ENCODE data around the gene ANAPC16. TPM values are rescaled to one million over a fixed set of nuclear protein-coding genes. Genes with fewer than 3 reads are reported as not detected.

Gene ANAPC16
- total and polyA plus RNA-seq, 11 donors: 124 to 242 (median 179) TPM

- H3K27ac ChIP-seq: peak overlapping the region in 11 of 12 donors; percentile 6 to 100 (median 56)
- H3K9me3 ChIP-seq: no peaks in the 10 kb centered on the region
- WGBS, 4 donors: 22 to 30% (median 28%) methylated on average over 2 of the region's 2 CpGs
- intact Hi-C loops (cut with DNase I): loop anchor here in 8 of 10 donors (5.0 to 10.0 kb wide), 6 partner anchors 84 to 256 kb away; partner anchors contain the start of gene CHST3 (in 1 of the 8)
- H3K27me3 ChIP-seq: no peaks in the 10 kb centered on the region
- ATAC-seq (no peak), DNase-seq (no peak)
- no peak for TF ChIP-seq CTCF (IDR thresholded peaks at IDR 0.05)
- TF ChIP-seq POLR2A (IDR thresholded peaks at IDR 0.05): no peak
- no peak overlapping the region for H3K4me3 ChIP-seq
- H3K4me1 ChIP-seq: peaks cover 9 to 75% (median 49%) of the 10 kb centered on the region in 12 donors
- peaks cover 0 to 23% (median 18%) of the 10 kb centered on the region in 9 donors for H3K36me3 ChIP-seq
Observed at GRCh38 chr10:72218726-72219125, 2.9 kb downstream of the ANAPC16 start.

- no peak for ATAC-seq
- H3K27me3 ChIP-seq: no peaks in the 10 kb centered on the region
- WGBS, 4 donors: 63 to 75% (median 71%) methylated on average over 6 of the region's 6 CpGs
- peak overlapping the region in 10 of 12 donors; percentile 6 to 100 (median 56) for H3K27ac ChIP-seq
- intact Hi-C loops (cut with DNase I): loop anchor here in 8 of 10 donors (5.0 to 10.0 kb wide), 6 partner anchors 85 to 257 kb away; partner anchors contain the start of gene CHST3 (in 1 of the 8)
- TF ChIP-seq CTCF (IDR thresholded peaks at IDR 0.05) (no peak), POLR2A (IDR thresholded peaks at IDR 0.05) (no peak)
- peaks cover 0 to 29% (median 24%) of the 10 kb centered on the region in 9 donors for H3K36me3 ChIP-seq
- peaks cover 9 to 72% (median 46%) of the 10 kb centered on the region in 12 donors for H3K4me1 ChIP-seq
- no peak overlapping the region for H3K4me3 ChIP-seq
- DNase-seq: no peak
- H3K9me3 ChIP-seq: no peaks in the 10 kb centered on the region
Observed at GRCh38 chr10:72219235-72219814, 3.5 kb downstream of the ANAPC16 start.

GRCh38 chr10:72220637-72221036 lies 4.8 kb downstream of the ANAPC16 start:
- Histone ChIP-seq H3K4me1 (peaks cover 6 to 67% (median 37%) of the 10 kb centered on the region in 12 donors), H3K36me3 (peaks cover 0 to 41% (median 37%) of the 10 kb centered on the region in 9 donors), H3K27me3 (no peaks in the 10 kb centered on the region), H3K9me3 (no peaks in the 10 kb centered on the region), H3K27ac (peak overlapping the region in 1 of 12 donors; percentile 42), H3K4me3 (no peak overlapping the region)
- ATAC-seq (no peak), DNase-seq (no peak)
- intact Hi-C loops (cut with DNase I): loop anchor here in 5 of 10 donors (5.0 to 10.0 kb wide), 7 partner anchors 88 to 266 kb away; no protein-coding TSS in a partner anchor
- TF ChIP-seq CTCF (IDR thresholded peaks at IDR 0.05): no peak
- TF ChIP-seq POLR2A (IDR thresholded peaks at IDR 0.05): no peak
- 78 to 87% (median 86%) methylated on average over 8 of the region's 8 CpGs for WGBS, 4 donors

GRCh38 chr10:72221278-72221677 lies 5.5 kb downstream of the ANAPC16 start:
- H3K9me3 ChIP-seq: no peaks in the 10 kb centered on the region
- peak overlapping the region in 1 of 12 donors; percentile 42 for H3K27ac ChIP-seq
- 42 to 83% (median 52%) methylated on average over 1 of the region's 1 CpG for WGBS, 4 donors
- TF ChIP-seq POLR2A (IDR thresholded peaks at IDR 0.05): no peak
- TF ChIP-seq CTCF (IDR thresholded peaks at IDR 0.05): no peak
- peaks cover 6 to 67% (median 37%) of the 10 kb centered on the region in 12 donors for H3K4me1 ChIP-seq
- no peak for DNase-seq
- H3K4me3 ChIP-seq: no peak overlapping the region
- H3K27me3 ChIP-seq: no peaks in the 10 kb centered on the region
- no peak for ATAC-seq
- intact Hi-C loops (cut with DNase I): loop anchor here in 5 of 10 donors (5.0 to 10.0 kb wide), 7 partner anchors 89 to 266 kb away; no protein-coding TSS in a partner anchor
- peaks cover 0 to 48% (median 39%) of the 10 kb centered on the region in 9 donors for H3K36me3 ChIP-seq
